Measurements from ENCODE around the gene HMCN2. TPM values are rescaled to one million over a fixed set of nuclear protein-coding genes. Genes with fewer than 3 reads are reported as not detected.

HMCN2 gene, protein sequence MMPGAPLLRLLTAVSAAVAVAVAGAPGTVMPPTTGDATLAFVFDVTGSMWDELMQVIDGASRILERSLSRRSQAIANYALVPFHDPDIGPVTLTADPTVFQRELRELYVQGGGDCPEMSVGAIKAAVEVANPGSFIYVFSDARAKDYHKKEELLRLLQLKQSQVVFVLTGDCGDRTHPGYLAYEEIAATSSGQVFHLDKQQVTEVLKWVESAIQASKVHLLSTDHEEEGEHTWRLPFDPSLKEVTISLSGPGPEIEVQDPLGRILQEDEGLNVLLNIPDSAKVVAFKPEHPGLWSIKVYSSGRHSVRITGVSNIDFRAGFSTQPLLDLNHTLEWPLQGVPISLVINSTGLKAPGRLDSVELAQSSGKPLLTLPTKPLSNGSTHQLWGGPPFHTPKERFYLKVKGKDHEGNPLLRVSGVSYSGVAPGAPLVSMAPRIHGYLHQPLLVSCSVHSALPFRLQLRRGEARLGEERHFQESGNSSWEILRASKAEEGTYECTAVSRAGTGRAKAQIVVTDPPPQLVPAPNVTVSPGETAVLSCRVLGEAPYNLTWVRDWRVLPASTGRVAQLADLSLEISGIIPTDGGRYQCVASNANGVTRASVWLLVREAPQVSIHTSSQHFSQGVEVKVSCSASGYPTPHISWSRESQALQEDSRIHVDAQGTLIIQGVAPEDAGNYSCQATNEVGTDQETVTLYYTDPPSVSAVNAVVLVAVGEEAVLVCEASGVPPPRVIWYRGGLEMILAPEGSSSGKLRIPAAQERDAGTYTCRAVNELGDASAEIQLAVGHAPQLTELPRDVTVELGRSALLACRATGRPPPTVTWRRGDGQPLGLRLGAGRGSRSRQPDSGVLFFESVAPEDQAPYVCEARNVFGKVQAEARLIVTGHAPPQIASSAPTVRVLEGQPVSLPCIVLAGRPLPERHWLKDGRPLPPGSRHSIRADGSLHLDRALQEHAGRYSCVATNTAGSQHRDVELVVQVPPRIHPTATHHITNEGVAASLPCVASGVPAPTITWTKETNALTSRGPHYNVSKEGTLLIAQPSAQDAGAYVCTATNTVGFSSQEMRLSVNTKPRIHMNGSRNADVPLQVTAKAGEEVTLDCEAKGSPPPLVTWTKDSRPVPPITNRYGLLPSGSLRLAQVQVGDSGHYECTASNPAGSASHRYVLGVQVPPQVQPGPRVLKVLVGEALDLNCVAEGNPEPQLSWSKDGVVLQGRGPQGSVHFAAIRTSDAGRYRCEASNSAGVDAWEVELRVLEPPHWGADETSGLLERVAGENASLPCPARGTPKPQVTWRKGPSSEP (N-terminal part only)
- 1 to 10 TPM; 1.3 to 7.3 TPM for total RNA-seq

DNA sequence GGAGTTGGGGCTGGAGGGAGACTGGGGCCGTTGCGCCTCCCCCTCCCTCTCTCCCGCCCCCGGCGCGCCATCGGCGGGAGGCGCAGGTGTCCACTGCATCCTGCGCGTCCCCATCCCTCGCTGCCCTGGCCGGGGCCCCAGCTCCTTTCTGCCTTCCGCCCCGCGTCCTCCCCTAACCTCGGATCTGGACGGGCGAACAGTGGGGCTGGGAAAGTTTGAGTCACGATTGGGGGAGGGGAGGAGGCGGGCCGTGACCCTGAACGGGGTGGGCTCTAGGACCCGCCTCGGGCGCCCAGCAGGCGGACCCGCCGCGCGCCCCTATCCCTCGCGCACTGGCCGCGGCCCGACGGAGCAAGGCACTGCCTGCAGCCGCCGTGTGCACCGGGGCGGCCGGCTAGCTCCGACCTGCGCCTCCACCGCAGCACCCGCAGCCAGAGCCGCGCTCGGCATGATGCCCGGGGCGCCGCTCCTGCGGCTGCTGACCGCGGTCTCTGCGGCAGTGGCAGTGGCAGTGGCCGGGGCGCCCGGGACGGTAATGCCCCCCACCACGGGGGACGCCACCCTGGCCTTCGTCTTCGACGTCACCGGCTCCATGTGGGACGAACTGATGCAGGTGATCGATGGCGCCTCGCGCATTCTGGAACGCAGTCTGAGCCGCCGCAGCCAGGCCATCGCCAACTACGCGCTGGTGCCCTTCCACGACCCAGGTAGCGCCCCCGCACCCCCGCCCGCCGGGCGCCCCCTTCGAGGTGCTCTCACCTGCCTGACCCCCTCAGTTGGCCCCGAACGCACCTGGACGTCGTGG is at the start of gene HMCN2:
Gene HMCN2 (plus strand): TSS at position 330 of the 805 bp plus-strand sequence. CDS start 119 bp downstream, at position 449.
- peaks cover 0 to 19% of the 10 kb centered on the region in 2 donors for H3K27me3 ChIP-seq
- no peak for TF ChIP-seq CTCF (IDR thresholded peaks at IDR 0.05)
- no peaks in the 10 kb centered on the region for H3K36me3 ChIP-seq
- peaks cover 0 to 36% of the 10 kb centered on the region in 2 donors for H3K4me1 ChIP-seq
- H3K27ac ChIP-seq = peak within 1 kb of the TSS; percentile 42 to 66
- no peaks in the 10 kb centered on the region for H3K9me3 ChIP-seq
- peak within 1 kb of the TSS; percentile 24 to 50 for H3K4me3 ChIP-seq
- DNase-seq (ENCODE audit: low spot score) = no peak

GRCh38 chr9:130217838-130218237 is 47.7 kb upstream of the HMCN2 start:
- DNase-seq (ENCODE audit: low spot score) = no peak
- Histone ChIP-seq H3K9me3 (no peaks in the 10 kb centered on the region), H3K27ac (no peak overlapping the region), H3K4me1 (no peaks in the 10 kb centered on the region), H3K4me3 (no peak overlapping the region), H3K36me3 (no peaks in the 10 kb centered on the region), H3K27me3 (no peaks in the 10 kb centered on the region)
- TF ChIP-seq CTCF (IDR thresholded peaks at IDR 0.05) = no peak

GRCh38 chr9:130219661-130220096 is 45.9 kb upstream of the HMCN2 start:
- Histone ChIP-seq H3K9me3 (no peaks in the 10 kb centered on the region), H3K36me3 (no peaks in the 10 kb centered on the region), H3K4me3 (no peak overlapping the region), H3K27me3 (no peaks in the 10 kb centered on the region), H3K4me1 (no peaks in the 10 kb centered on the region), H3K27ac (no peak overlapping the region)
- no peak for TF ChIP-seq CTCF (IDR thresholded peaks at IDR 0.05)
- no peak for DNase-seq (ENCODE audit: low spot score)

DNA sequence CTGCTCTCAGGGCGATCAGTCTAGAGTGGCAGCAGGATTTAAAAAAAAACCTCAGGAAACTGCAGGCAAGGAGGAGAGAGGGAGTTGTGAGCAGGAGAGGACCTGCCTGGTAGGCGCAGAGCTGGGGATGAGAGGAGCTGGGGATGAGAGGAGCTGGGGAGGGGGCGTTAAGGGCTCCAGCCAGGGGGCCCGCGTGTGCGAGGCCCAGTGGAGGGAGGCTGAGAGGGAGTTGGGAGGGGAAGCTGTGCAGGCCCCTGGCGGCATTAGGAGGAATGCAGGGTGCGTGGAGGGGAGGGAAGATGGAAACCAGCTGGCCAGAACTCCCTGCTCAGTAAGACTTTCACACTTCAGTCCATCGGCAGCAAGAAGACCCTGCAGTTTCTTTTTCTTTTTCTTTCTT is 45.2 kb upstream of the HMCN2 start:
- H3K27ac ChIP-seq = no peak overlapping the region
- H3K36me3 ChIP-seq = no peaks in the 10 kb centered on the region
- no peaks in the 10 kb centered on the region for H3K9me3 ChIP-seq
- H3K27me3 ChIP-seq = no peaks in the 10 kb centered on the region
- no peak for TF ChIP-seq CTCF (IDR thresholded peaks at IDR 0.05)
- no peaks in the 10 kb centered on the region for H3K4me1 ChIP-seq
- no peak for DNase-seq (ENCODE audit: low spot score)
- H3K4me3 ChIP-seq = no peak overlapping the region

DNA sequence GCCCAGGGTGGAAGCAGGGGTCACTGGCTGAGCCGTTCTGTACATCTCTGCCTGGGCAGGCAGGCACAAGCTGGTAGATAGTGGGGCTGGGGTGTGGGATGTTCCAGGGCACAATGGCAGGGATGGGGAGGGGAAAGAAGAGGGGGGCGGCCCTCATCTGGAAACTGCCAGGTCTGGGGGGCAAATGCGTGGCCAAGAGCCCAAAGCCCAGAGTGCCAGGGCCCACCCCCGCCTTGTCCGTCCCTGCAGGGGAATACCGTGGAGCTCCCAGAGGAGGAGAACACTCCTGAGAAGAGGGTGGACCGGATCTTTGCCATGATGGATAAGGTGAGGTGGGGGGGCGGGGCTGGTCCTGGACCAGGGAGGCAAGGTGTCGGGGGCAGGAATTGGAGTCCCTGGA is 42.7 kb upstream of the HMCN2 start:
- DNase-seq (ENCODE audit: low spot score) = no peak
- Histone ChIP-seq H3K27me3 (no peaks in the 10 kb centered on the region), H3K4me3 (no peak overlapping the region), H3K9me3 (peaks cover 4 to 10% of the 10 kb centered on the region in 2 donors), H3K4me1 (no peaks in the 10 kb centered on the region), H3K36me3 (no peaks in the 10 kb centered on the region), H3K27ac (no peak overlapping the region)
- no peak for TF ChIP-seq CTCF (IDR thresholded peaks at IDR 0.05)

All from right atrium auricular region (tissue), 2 donors.